ENCODE data around the gene WASL. TPM values are rescaled to one million over a fixed set of nuclear protein-coding genes. Genes with fewer than 3 reads are reported as not detected.

The WASL gene
- total RNA-seq, 1 experiment from 2014 or later, result 32.1 TPM

- Histone ChIP-seq H3K4me1 (ENCODE audit: insufficient read depth, low read length, poor library complexity, severe bottlenecking) (peaks cover 22% of the 10 kb centered on the region), H3K9me3 (ENCODE audit: low read depth, low read length, poor library complexity, severe bottlenecking) (no peaks in the 10 kb centered on the region), H3K4me3 (ENCODE audit: low read depth, low read length, poor library complexity, severe bottlenecking) (no peak overlapping the region), H3K36me3 (ENCODE audit: insufficient read depth, low read length, poor library complexity, severe bottlenecking) (no peaks in the 10 kb centered on the region), H3K27me3 (replicated peaks; ENCODE audit: insufficient read depth, low read depth, low read length, poor library complexity) (no peaks in the 10 kb centered on the region), H3K27ac (ENCODE audit: low read depth, low read length, poor library complexity, severe bottlenecking) (no peak overlapping the region)
- ChIA-PET CTCF (no interaction called here), POLR2A (ENCODE audit: low non-redundant PET) (no interaction called here)
- intact Hi-C loops (cut with micrococcal nuclease; ENCODE audit: unreplicated experiment), result no loop called here
- TF ChIP-seq EZH2 (IDR thresholded peaks at IDR 0.05; ENCODE audit: borderline replicate concordance, low read depth, low read length, poor library complexity, severe bottlenecking) (no peak), CTCF (conservative IDR thresholded peaks at IDR 0.05; ENCODE audit: low read depth, low read length) (no peak)
- DNase-seq (ENCODE audit: low spot score), result no peak
- no TSS peak for BruUV-seq (replicated peaks)
Observed at GRCh38 chr7:123645516-123645915, 103.3 kb downstream of the WASL start.

- peak; percentile 87 for DNase-seq (ENCODE audit: low spot score)
Observed at GRCh38 chr7:123643495-123644441, 105.0 kb downstream of the WASL start.

GRCh38 chr7:123641901-123642300 is 106.9 kb downstream of the WASL start:
- intact Hi-C loops (cut with micrococcal nuclease; ENCODE audit: unreplicated experiment), result no loop called here
- TF ChIP-seq EZH2 (IDR thresholded peaks at IDR 0.05; ENCODE audit: borderline replicate concordance, low read depth, low read length, poor library complexity, severe bottlenecking) (no peak), CTCF (conservative IDR thresholded peaks at IDR 0.05; ENCODE audit: low read depth, low read length) (no peak)
- no TSS peak for BruUV-seq (replicated peaks)
- H3K4me1 ChIP-seq (ENCODE audit: insufficient read depth, low read length, poor library complexity, severe bottlenecking), result peaks cover 22% of the 10 kb centered on the region
- ChIA-PET CTCF (no interaction called here), POLR2A (ENCODE audit: low non-redundant PET) (no interaction called here)
- no peaks in the 10 kb centered on the region for H3K36me3 ChIP-seq (ENCODE audit: insufficient read depth, low read length, poor library complexity, severe bottlenecking)
- no peaks in the 10 kb centered on the region for H3K9me3 ChIP-seq (ENCODE audit: low read depth, low read length, poor library complexity, severe bottlenecking)
- H3K27me3 ChIP-seq (replicated peaks; ENCODE audit: insufficient read depth, low read depth, low read length, poor library complexity), result no peaks in the 10 kb centered on the region
- DNase-seq (ENCODE audit: low spot score), result no peak
- H3K4me3 ChIP-seq (ENCODE audit: low read depth, low read length, poor library complexity, severe bottlenecking), result no peak overlapping the region
- no peak overlapping the region for H3K27ac ChIP-seq (ENCODE audit: low read depth, low read length, poor library complexity, severe bottlenecking)

More at GRCh38 chr7:123643495-123644441, 105.0 kb downstream of the WASL start:
- no peaks in the 10 kb centered on the region for H3K27me3 ChIP-seq (replicated peaks; ENCODE audit: insufficient read depth, low read depth, low read length, poor library complexity)
- intact Hi-C loops (cut with micrococcal nuclease; ENCODE audit: unreplicated experiment), result no loop called here
- H3K9me3 ChIP-seq (ENCODE audit: low read depth, low read length, poor library complexity, severe bottlenecking), result no peaks in the 10 kb centered on the region
- H3K27ac ChIP-seq (ENCODE audit: low read depth, low read length, poor library complexity, severe bottlenecking), result peak overlapping the region; percentile 55
- no peak for TF ChIP-seq EZH2 (IDR thresholded peaks at IDR 0.05; ENCODE audit: borderline replicate concordance, low read depth, low read length, poor library complexity, severe bottlenecking)
- TF ChIP-seq CTCF (conservative IDR thresholded peaks at IDR 0.05; ENCODE audit: low read depth, low read length), result no peak
- BruUV-seq (replicated peaks), result no TSS peak
- CTCF ChIA-PET, result no interaction called here
- H3K4me1 ChIP-seq (ENCODE audit: insufficient read depth, low read length, poor library complexity, severe bottlenecking), result peaks cover 22% of the 10 kb centered on the region
- peak overlapping the region; percentile 13 for H3K4me3 ChIP-seq (ENCODE audit: low read depth, low read length, poor library complexity, severe bottlenecking)
- H3K36me3 ChIP-seq (ENCODE audit: insufficient read depth, low read length, poor library complexity, severe bottlenecking), result no peaks in the 10 kb centered on the region
- POLR2A ChIA-PET (ENCODE audit: low non-redundant PET), result interaction anchor here (0.6 kb wide), 1 partner anchor 31 kb away, joined by 4 read pairs; no protein-coding TSS in a partner anchor

Data from A673 (cell line).